Endometrial microvascular endothelial cells (primary cell): ENCODE data around the gene OR2T11. TPM values are rescaled to one million over a fixed set of nuclear protein-coding genes. Genes with fewer than 3 reads are reported as not detected.
"Not testable (repeated sequence)": the region's sequence is repeated elsewhere in the genome, so short reads cannot be mapped to it uniquely, and the experiment has no call there.

Experiments
- in situ Hi-C: cut with HindIII; loops from 2 replicates; pipeline ENCODE4 v1.10.0; 2017; ENCODE audit warnings: low sequenced_read_pairs, low pct_unique_long_range_greater_than_20kb; ENCODE audit errors: inconsistent ontology term
- total RNA-seq: library from RNA; depleted of rRNA; stranded (reverse); fragments of >200 nt; gene quantifications from one replicate; pipeline ENCODE4 v1.2.3, GENCODE V29; 2015; ENCODE audit errors: inconsistent ontology term

Gene OR2T11, protein sequence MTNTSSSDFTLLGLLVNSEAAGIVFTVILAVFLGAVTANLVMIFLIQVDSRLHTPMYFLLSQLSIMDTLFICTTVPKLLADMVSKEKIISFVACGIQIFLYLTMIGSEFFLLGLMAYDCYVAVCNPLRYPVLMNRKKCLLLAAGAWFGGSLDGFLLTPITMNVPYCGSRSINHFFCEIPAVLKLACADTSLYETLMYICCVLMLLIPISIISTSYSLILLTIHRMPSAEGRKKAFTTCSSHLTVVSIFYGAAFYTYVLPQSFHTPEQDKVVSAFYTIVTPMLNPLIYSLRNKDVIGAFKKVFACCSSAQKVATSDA
- not detected for total RNA-seq

GRCh38 chr1:248634991-248635390 is at the start of gene OR2T11:
Gene OR2T11, minus strand, starts transcription at chr1:248635091. Its CDS starts 7,963 bp downstream, at chr1:248627128.
- in situ Hi-C loops = not testable (repeated sequence)

DNA sequence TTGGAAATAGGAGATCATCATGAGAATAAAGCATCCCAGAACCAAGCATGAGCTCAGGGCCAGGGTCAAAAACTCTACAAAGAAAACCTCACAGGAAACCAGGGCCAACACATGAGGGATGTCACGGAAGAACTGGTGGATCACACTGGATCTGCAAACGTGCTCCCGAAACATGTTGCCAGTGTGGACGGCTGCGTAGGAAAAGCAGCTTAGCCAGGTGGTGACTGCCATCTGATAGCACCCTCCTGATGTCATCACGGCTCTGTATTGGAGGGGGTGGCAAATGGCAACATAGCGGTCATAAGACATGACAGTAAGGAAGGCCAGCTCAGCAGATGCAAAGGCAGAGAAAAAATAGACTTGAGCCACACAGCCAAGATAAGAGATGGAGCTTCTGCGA is 46.8 kb upstream of the OR2T11 start:
- in situ Hi-C loops = no loop called here

DNA sequence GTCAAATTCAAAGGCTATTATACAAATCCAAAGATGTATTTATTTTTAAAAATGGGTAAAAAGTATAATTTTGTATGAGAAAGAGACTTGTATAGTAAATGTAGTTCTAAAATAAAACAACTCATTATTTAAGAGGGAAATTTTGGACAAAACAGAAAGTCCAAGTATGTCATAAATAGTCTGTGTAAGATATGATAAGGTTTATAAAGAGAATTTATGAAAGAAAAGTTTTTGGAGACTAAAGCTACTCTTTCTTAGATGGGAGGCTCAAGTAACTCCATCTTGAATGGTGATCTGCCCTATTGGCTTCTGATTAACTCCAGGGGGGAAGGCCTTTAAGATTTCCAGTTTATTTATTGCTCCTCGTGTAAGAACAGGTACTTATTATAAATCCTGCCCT is 35.1 kb upstream of the OR2T11 start:
- in situ Hi-C loops = no loop called here

DNA sequence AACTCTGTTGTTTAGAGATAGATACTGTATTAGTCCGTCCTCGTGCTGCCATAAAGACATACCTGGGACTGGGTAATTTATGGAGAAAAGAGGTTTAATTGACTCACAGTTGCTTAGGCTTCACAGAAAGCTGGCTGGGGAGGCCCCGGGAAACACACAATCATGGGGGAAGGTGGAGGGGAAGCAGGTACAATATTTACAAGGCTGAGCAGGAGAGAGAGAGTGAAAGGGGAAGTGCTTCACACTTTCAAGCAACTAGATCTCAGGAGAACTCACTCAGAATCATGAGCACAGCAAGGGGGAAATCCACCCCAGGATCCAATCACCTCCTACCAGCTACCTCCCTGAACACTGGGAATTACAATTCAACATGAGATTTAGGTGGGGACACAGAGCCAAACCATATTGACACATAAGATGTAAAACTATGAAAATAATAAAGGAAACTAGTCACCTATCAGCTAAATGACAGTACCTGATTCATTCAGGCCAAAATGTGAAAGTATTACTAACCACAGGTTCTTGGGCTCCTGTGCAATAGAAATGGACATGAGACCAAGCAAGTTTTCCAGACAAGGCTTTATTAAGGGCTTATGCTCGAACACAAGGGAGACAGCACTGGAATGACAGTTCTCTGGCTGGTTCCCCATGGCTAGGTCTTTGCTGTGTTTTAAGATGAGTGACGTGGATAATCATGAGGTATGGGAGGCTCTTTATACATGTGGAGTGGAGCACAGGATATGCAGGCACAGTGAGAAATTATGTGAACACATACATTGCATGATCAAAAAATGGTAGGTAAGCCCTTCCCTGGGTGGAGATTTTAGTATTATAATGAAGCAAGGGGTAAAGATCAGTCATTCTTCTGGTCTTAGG is 28.8 kb upstream of the OR2T11 start:
- in situ Hi-C loops = not testable (repeated sequence)

- in situ Hi-C loops = not testable (repeated sequence)
Observed at GRCh38 chr1:248656797-248657196, 21.9 kb upstream of the OR2T11 start.

- in situ Hi-C loops = not testable (repeated sequence)
Observed at GRCh38 chr1:248655354-248655753, 20.5 kb upstream of the OR2T11 start, which contains the start of gene OR2T27. Gene OR2T27, minus strand, starts transcription at chr1:248655528. Its CDS starts 4,644 bp downstream, at chr1:248650884.

DNA sequence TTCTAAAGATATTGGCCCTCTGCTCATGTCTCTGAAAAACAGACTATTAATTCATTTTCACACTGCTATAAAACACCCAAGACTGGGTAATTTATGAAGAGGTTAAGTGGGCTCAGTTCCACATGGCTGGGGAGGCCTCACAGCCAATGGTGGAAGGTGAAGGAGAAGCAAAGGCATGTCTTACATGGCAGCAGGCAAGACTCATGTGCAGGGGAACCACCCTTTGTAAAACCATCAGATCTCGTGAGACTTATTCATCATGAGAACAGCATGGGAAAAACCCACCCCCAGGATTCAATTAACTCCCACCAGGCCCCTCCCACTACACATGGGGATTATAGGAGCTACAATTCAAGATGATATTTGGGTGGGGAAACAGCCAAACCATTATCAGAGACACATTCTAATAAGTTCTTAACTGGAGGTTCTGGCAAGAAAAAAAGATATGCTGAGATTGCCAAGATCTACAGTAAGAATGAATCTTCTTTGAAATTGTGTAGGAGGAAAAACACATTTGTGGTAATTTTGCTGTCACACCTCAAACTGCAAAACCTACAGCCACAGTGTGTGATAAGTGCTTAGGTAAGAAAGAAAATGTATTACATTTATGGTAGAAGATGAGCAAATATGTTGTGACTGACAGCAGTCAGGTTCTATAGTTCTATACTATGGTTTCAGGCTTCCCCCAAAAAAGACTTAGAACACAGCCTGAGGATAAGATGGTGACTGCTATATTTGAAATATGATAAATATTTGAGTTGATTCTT is 14.1 kb upstream of the OR2T11 start:
- in situ Hi-C loops = not testable (repeated sequence)

GRCh38 chr1:248645178-248645577 is 10.3 kb upstream of the OR2T11 start, which contains the start of gene OR2T35:
Gene OR2T35, minus strand, starts transcription at chr1:248645278. Its CDS starts 6,020 bp downstream, at chr1:248639258.
- in situ Hi-C loops = not testable (repeated sequence)

DNA sequence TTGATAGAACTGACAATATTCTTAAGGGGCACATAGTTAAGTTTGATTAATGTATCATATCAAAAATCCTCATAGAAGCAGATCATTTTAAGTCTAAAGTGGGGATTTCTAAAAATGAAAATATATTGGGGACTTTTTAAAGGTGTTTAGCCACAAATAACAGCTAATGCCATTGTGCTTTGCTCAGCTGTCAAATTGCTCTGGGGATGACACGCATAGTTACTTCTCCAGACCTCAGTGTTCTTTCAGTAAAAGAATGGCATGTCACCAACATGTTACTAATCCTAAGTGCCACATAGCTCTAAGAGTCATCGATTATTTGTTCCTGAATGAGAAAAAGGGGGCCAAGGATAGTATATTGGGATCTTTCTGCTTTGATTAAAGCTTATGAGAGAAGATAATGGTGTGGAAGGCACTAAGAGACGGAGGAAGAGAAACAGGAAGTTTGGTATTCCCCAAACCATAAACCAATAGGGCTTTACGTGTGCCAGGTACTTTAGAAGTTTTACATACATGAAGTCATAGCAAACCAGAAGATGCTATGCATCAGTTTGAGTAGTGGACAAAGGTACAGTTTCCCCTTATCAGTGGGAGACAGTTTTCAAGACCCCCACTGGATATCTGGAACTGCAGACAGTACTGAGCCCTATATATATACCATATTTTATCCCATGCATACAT is 8.2 kb upstream of the OR2T11 start:
- in situ Hi-C loops = not testable (repeated sequence)

DNA sequence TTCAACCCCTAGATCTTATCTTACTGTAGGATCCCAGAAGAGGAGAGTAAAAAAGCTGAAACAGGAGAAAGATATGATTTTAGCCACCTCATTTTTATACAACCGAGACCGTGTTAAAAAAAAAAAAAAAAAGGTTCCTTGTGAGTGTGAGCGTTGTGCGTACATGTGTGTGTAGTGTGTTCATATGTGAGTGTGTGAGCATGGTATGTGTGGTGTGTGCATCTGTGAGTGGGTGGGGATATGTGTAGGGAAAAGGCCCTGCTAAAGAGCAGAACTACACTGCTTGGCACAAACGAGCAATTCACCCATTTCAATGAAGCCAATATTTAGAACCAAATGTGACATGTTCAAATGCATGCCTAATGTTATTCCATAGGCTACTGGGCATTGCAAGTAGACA is 6.7 kb upstream of the OR2T11 start:
- in situ Hi-C loops = not testable (repeated sequence)

- in situ Hi-C loops = not testable (repeated sequence)
Observed at GRCh38 chr1:248640906-248641305, 6.0 kb upstream of the OR2T11 start.

GRCh38 chr1:248639652-248640051 is 4.8 kb upstream of the OR2T11 start:
- in situ Hi-C loops = not testable (repeated sequence)

- in situ Hi-C loops = not testable (repeated sequence)
Observed at GRCh38 chr1:248636612-248637011, 1.7 kb upstream of the OR2T11 start.

DNA sequence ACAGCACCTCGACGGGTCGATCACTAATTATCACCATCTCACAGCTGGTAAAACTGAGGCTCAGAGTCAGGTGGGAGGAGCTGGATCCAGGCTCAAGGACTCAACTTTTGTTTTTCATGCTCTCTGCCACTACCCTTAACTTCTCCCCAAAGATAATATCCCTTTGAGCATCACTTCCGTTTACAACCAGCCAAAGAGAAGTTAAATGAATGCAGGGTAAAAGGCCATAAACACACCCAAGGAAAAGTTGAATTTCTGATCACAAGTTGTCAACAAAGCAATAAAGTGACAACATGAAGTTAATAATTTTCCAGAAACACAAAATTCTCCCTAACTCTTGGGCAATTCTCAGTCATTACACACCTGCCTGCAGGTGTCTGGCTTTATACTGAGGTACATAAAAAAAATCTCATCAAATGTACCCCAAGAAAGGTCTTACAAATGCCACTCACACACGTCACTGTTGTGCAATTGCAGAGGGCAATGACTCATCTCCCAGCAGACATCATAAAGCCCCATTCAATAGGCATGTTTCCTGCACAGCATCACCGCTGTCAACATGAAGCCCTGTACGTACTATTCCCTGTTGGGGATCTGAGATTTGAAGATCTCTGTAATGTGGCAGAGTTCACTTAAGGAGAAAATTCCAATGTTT is 3.4 kb downstream of the OR2T11 start:
- in situ Hi-C loops = no loop called here

- in situ Hi-C loops = no loop called here
Observed at GRCh38 chr1:248630551-248630950, 4.3 kb downstream of the OR2T11 start.

DNA sequence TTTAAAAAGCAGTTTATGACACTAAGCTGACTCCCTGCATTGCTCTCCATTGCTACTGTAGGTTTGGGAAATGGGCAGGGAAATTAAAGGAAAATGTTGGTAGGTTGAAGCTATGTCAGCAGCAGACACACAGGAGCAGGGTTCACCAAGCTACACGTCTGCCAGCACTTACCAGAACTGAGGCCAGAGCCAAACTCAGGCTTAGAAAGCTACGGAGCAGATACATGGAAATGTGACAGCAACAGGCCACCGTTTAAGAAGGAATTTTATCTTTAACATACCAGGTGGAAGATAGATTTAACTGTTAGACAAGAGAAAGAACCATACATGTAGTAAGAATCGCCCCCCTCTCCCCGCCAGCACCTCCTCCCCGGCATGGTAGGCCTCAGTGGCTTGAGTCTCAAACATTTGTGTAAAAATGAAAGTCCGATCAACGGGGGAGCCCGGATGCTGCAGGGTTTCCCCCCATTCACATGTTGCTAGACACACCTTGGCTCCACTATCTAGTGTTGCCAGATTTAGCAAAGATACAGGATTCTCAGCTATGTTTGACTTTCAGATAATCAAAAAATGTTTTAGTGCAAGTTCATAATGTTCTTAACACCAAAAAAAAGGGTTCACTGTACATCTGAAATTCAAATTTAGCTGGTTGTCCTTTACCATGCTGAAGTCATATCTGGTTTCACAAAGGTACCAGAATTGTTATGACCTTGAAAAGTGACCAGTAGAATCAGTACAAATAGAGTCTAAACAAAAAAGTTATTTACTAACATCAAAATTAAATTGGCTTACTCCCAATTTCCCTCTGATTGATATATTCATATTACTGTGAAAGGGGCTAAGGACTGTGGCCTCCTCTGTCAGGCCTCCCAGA is 6.7 kb downstream of the OR2T11 start:
- in situ Hi-C loops = no loop called here

GRCh38 chr1:248625971-248626370 is 8.9 kb downstream of the OR2T11 start:
- in situ Hi-C loops = no loop called here
